Activated CD4-positive, alpha-beta T cell treated with anti-CD3 and anti-CD28 coated beads, Interleukin-2, Interleukin-6, amounts not matched to agents 100 ng/mL and 50 ng/mL, durations not matched to agents 16 hours and 8 hours (primary cell): ENCODE measurements around the gene ALDH3B2.
"Not testable (repeated sequence)": the region's sequence is repeated elsewhere in the genome, so short reads cannot be mapped to it uniquely, and the experiment has no call there.

Experiments
- DNase-seq: peaks from one replicate; pipeline ENCODE4 v3.0.0-alpha.2; 2020

ALDH3B2 gene

GRCh38 chr11:67628710-67629385, 45.6 kb downstream of the ALDH3B2 start:
- no peak for DNase-seq

DNA sequence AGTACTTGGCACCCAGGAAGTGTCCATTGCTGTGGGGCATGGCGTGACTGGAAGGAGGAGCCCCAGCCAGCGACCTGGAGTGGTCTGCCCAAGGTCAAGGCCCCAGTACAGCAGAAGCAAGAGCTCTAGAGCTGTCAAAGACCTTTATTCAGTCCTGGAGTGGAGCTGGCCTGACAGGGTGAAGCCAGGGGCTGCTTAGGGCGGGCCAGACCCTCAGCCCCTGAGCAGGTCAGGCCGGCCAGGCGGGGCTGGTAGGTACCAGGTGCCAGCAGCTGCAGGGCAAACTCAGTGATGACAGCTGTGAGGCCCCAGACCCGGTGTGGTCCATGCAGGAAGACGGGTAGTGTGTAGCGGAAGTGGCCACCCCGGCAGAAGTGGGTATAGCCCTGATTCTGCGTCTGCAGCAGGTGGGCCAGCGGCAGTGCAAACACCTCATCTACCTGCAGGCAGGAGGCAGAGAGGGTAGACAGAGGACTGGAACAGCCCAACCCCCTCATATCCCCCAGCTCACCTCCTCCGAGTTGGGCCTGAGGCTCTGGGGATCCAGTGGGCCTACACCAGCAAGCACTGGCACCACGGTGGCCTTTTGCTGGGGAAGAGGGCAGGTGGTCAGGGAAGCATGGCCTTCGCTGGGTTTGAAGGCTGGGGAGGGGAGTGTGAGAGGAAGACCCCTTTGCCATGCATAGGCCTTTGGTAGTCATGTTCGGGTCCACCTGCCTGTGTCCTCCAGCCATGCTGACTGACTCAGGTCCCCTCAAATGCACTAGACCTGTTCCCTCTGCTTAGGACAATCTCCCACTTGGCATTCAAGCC, 46.4 kb downstream of the ALDH3B2 start:
- no peak for DNase-seq

GRCh38 chr11:67627441-67627811, 47.0 kb downstream of the ALDH3B2 start:
- DNase-seq: no peak

DNA sequence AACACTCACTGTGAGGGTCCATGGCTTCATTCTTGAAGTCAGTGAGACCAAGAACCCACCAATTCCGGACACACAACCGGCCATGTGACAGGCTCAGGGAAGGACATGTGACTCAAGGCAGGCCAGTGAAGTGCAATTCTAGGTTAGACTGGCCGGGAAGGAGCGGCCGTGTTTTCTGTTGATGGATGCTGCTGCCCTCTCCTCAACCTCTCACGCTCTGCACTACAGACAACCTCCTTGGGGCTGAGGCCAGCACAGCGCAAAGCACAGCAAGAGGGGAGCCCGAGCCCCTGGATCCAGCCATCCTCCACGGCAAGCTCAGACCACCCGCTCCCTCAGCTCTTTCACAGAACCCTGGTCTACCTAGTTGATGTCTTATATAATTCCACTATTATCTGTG, 47.5 kb downstream of the ALDH3B2 start:
- DNase-seq: no peak

DNA sequence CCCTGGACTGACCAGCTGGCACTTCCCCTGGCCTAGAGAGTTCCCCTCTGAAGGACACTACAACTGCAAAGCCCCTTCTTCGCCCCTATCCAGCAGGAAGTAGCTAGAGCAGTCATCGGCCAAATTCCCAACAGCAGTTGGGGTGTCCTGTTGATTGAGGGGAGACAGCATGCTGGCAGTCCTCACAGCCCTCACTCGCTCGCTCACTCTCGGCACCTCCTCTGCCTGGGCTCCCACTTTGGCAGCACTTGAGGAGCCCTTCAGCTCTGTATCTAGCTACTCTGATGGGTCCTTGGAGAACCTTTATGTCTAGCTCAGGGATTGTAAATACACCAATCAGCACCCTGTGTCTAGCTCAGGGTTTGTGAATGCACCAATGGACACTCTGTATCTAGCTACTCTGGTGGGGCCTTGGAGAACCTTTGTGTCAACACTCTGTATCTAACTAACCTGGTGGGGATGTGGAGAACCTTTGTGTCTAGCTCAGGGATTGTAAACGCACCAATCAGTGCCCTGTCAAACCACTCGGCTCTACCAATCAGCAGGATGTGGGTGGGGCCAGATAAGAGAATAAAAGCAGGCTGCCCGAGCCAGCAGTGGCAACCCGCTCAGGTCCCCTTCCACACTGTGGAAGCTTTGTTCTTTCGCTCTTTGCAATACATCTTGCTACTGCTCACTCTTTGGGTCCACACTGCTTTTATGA, 48.1 kb downstream of the ALDH3B2 start:
- DNase-seq: not testable (repeated sequence)

GRCh38 chr11:67623795-67624194, 50.6 kb downstream of the ALDH3B2 start:
- not testable (repeated sequence) for DNase-seq

DNA sequence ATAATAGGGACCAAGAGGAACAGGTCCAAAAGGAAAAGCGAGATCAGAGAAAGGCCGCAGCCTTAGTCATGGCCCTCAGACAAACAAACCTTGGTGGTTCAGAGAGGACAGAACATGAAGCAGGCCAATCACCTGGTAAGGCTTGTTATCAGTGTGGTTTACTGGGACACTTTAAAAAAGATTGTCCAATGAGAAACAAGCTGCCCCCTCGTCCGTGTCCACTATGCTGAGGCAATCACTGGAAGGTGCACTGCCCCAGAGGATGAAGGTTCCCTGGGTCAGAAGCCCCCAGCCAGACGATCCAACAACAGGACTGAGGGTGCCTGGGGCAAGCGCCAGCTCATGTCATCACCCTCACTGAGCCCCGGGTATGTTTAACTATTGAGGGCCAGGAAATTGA, 51.5 kb downstream of the ALDH3B2 start:
- DNase-seq: not testable (repeated sequence)

- DNase-seq: not testable (repeated sequence)
Observed at GRCh38 chr11:67621928-67622327, 52.5 kb downstream of the ALDH3B2 start.

DNA sequence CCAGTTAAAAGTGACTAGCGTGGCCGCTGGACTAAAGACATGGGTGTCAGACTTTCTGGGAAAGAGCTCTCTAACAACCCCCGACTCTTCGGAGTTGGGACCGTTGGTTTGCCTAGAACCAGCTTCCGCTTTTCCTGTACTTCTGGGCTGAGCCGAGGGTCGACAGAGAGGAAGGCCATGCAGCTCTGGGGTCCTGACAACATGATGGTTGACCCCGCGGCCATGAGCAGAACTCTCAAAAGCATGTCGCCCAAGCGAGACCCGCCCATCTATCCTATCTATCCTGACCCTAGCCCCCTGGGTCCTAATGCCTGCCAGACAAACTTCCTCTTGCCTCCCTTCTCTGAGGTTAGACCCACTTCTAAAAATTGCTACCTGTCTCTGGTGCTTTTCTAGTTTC, 53.8 kb downstream of the ALDH3B2 start:
- not testable (repeated sequence) for DNase-seq

- not testable (repeated sequence) for DNase-seq
Observed at GRCh38 chr11:67619683-67620618, 54.5 kb downstream of the ALDH3B2 start.

GRCh38 chr11:67618901-67619659, 55.3 kb downstream of the ALDH3B2 start:
- DNase-seq: not testable (repeated sequence)

DNA sequence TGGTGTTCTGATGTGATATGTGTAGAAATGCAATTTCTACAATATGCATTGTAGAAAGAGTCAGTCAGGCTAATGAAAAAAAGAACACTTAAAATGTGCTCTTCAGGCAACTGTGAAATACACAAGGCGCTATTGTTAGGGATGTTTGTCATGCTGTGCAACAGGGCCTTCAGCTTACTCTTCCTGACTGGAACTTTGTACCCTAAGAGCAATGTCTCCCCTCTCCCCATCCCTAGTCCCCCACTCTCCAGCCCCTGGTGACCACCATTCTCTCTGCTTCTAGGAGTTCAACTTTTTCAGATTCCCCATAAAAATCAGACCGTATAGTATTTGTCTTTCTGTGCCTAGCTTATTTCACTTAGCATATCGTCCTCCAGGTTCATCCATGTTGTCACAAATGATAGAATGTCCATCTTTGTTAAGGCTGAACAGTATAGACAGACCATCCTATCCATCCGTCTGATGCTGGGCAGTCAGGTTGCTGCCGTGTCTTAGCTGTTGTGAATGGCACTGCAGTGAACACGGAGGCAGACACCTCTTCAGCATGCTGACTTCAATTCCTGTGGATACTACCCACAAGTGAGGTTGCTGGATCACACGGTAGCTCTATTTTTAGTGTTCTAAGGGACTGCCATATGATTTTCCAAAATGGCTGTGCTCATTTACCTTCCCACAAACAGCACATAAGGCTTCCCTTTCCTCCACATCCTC, 57.0 kb downstream of the ALDH3B2 start:
- DNase-seq: no peak

DNA sequence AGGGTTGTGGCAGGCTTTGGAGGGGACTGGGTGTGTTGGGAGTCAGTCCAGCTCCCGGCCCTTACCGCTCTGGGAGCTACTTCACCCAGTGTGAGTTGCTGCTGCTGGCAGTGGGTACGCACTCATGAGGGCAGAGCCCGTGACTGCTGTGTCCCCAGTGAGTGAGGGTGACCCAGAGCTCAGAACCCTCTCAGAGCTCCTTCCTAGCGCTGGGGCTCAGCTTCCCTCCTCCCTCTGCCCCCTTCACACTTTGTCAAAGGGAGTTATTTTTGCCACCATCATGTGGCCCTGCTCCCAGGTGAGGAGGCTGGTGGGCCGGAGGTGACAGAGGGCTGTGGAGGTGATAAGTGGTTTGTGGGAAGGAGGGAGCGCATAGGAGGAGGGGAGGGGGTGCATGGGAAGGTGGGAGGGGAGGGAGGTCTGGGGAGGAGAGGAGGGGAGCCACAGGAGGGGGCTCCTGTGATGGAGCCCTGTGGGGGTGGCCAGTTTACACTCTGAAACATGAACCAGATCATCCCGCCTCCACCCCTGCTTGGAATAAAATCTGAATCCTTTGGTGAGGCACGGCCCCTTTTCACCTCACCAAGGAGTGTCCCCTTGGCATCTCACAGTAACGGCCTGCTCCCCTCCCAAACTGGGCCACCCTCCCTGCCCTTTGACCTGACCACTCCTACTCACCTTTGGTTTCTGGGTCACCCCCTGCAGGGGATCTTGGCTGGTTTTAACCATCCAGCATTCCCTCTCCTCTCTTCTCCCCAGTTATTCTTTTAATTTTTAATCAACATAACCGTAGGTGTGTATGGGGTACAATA, 57.8 kb downstream of the ALDH3B2 start:
- DNase-seq: no peak

DNA sequence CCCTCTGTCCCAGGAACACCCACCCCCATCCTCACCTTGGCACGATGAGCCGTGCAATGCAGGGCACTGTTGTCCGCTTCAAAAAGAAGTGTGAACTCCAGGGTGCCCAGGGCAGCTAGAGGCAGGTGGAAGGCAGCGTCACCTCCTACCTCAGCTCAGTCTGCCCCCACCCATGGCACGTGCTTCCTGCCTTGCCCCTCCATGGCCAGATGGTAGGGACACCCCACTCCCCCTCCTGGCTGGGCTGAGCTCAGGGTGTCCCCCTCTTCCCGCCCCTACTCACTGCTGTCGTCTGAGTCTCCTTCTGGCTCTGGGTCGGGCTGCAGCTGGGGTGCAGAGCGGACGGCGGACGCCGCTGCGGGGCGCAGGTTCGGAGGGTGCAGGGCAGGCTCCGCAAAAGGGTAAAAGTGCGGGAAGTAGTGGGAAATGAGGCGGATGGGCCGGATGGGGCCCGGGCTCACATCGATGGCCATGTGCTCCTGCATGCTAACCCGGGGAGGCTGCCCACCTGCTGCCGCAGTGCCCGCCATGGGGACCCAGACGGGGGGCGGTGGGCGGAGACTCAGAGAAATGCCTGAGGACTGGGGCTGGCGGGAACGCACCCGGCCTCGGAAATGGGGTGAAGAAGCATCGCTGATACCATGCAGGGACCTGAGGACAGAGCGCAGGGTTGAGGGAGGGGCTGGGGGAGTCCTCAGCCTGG, 58.5 kb downstream of the ALDH3B2 start:
- DNase-seq: no peak

DNA sequence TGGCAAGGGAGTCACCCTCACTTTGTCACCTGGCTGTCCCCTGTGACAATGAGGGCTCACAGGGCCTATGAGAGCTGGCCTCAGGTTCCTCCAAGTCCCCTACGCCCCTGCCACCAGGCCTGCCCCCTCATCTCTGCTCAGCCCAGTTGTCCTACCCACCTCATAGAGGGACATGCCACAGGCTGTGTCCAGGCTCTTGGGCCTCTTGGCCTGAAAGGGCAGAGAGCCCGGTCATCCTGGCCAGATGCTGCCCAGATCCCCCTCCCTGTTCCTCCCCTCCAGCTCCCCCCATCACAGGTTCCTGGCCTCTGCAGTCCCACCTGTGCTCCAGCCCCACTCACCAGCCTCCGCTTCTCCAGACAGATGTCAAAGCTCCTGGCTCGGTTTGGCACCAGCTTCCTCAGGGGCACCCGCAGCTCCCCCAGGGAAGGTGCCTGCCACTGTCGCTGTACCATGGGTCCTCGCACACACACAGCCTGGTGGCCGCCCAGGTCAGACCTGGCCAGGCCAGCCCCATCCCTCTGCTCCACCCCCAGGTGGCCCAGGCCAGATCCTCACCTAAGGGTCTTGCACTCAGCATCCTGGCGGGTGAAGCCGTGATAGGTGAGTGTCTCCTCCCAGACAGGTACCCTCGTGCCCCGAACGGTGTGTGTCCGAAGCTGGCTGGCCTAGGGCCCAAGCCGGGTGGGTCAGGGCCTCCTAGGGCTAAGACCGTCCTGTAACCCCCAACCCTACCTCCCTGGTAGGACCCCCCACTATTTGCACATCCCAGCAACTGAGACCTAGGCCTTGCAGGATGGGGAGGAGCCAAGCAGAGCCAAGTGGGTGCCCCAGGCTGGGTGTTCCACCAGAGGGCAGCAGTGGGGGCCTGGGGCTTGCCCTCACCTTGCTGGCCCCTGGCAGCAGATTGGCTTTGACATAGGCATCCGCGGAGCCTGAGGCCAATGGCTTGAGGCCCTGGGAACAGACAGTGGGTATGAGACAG, 59.4 kb downstream of the ALDH3B2 start:
- peak; percentile 83 for DNase-seq

DNA sequence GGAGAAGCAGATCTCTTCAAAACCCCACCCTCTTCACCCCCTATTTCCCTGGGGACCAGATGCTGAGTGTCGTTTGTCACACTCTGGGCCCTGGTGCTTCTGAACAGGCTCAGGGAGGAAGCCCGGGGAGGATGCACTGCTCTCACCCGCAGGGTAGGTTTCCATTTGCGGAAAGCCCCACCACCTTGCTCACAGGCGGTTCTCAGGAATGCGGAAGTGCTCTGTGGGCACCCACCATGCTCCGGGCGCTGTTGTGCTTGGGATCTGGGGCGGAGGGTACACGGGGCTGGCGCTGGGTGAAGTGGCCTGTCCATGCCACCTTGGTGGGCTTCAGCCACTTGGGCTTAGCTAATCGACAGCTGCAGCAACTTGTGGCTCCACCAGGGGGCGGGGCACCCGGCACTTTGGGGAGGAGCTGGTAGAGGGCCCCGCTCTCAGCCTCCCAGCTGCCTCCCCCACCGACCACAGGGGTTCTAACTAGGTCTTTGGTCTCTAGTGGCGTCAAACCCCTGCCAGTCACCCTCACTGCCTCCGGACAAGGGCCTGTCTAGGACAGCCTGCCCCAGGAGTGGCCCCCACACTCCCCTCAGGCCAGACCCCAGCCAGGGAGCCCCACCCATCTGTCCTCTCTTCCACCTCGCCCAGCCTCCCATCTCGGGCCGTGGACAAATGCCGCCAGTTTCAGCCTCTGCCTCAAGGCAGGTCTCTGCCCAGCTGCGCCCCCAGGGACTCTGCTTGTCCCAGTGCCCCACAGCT, 60.3 kb downstream of the ALDH3B2 start:
- DNase-seq: peak; percentile 87

- no peak for DNase-seq
Observed at GRCh38 chr11:67613313-67613959, 61.0 kb downstream of the ALDH3B2 start.
